ENCODE measurements around the gene EYA3.

The EYA3 gene

DNA sequence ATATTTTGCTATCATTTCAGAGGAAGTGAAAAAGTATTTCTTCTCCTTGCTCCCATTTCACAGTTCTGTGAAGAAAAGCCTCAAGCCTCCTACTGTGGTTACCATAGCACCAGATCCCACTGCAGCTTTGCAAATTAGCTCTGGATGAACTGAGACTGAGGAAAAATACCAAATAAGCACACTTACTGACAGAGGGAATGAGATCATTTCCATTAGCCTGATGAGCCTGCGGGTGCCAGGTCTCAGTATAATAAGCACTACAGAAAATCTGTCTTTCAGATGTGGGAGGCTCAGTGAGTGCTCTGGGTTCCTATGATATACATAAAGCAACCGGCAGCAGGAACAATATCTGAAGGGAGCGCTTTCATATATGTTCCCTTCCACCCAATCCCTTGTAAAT, 107.3 kb downstream of the EYA3 start:
- Histone ChIP-seq H2BK120ac (ENCODE audit: insufficient read depth, low read length, poor library complexity) (no peak overlapping the region), H3K27ac (ENCODE audit: low read depth, low read length) (no peak overlapping the region), H2BK5ac (ENCODE audit: low read depth, low read length, poor library complexity) (no peak overlapping the region), H3K9me3 (ENCODE audit: insufficient read depth, low read depth, low read length) (no peaks in the 10 kb centered on the region), H2AK5ac (ENCODE audit: low read length) (no peak overlapping the region), H4K12ac (ENCODE audit: low read depth, low read length) (no peak overlapping the region), H4K8ac (ENCODE audit: low read depth, low read length) (no peak overlapping the region), H3K23ac (ENCODE audit: low read length) (no peak overlapping the region), H3K4me3 (ENCODE audit: low read depth, low read length) (no peak overlapping the region), H3K36me3 (ENCODE audit: control insufficient read depth in 1 of 2, insufficient read depth in 2 of 2, low read length in 2 of 2) (peaks cover 2 to 6% of the 10 kb centered on the region in 2 experiments), H3K27me3 (ENCODE audit: insufficient read depth, low read length) (no peaks in the 10 kb centered on the region), H2AFZ (ENCODE audit: insufficient read depth, low read length, poor library complexity) (no peak overlapping the region), H3K18ac (ENCODE audit: low read length) (no peak overlapping the region), H3K79me2 (ENCODE audit: control insufficient read depth, insufficient read depth, low read length, poor library complexity) (no peaks in the 10 kb centered on the region), H3K4me2 (ENCODE audit: low read length) (no peak overlapping the region), H2BK12ac (ENCODE audit: low read length) (no peak overlapping the region), H3K4me1 (ENCODE audit: control insufficient read depth in 1 of 2, insufficient read depth in 2 of 2, low read length in 2 of 2) (no peaks in the 10 kb centered on the region), H3K9ac (ENCODE audit: low read length) (no peak overlapping the region), H4K91ac (ENCODE audit: low read depth, low read length) (no peak overlapping the region), H3K14ac (ENCODE audit: low read length) (no peak overlapping the region), H3K4ac (ENCODE audit: low read depth, low read length) (no peak overlapping the region), H3K79me1 (ENCODE audit: low read length) (no peaks in the 10 kb centered on the region)
- no CpG with 5 or more reads among the region's 3 CpGs for WGBS (ENCODE audit: extremely low coverage, insufficient coverage, insufficient read length)
- no peak for DNase-seq

DNA sequence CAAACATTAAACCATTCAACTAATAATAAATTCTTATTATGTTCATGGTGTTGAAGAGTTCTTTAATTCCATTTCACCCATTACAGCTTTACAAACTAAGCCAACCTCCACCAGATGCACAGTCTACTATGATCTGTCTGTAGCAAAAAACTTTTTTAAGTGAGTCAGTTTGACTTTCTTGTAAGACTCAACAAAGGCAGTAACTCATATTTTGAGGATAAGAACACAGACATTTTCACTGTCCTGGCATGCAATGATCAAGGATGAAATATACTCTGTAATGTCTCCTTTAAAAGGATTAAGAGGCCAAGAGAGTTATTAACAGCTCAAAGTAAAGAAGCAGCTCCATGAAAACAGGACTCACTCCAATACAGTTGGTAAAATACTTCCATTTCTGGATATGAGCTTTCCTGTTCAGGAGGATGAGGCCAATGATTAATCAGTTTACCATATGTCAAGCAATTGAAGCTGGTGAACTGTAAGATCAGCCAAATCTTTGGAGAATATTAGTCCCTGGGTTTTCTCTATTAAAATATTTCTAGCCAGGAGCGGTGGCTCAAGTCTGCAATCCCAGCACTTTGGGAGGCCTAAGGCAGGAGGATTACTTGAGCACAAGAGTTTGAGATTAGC, 108.1 kb downstream of the EYA3 start:
- no peak overlapping the region for H4K91ac ChIP-seq (ENCODE audit: low read depth, low read length)
- no peak overlapping the region for H3K9ac ChIP-seq (ENCODE audit: low read length)
- no peak overlapping the region for H3K14ac ChIP-seq (ENCODE audit: low read length)
- no peaks in the 10 kb centered on the region for H3K27me3 ChIP-seq (ENCODE audit: insufficient read depth, low read length)
- no peak overlapping the region for H2AK5ac ChIP-seq (ENCODE audit: low read length)
- H4K12ac ChIP-seq (ENCODE audit: low read depth, low read length), result no peak overlapping the region
- DNase-seq, result no peak
- H3K23ac ChIP-seq (ENCODE audit: low read length), result no peak overlapping the region
- no peak overlapping the region for H2AFZ ChIP-seq (ENCODE audit: insufficient read depth, low read length, poor library complexity)
- H3K4me1 ChIP-seq (ENCODE audit: control insufficient read depth in 1 of 2, insufficient read depth in 2 of 2, low read length in 2 of 2), result no peaks in the 10 kb centered on the region
- no peak overlapping the region for H3K4me2 ChIP-seq (ENCODE audit: low read length)
- no peak overlapping the region for H3K4ac ChIP-seq (ENCODE audit: low read depth, low read length)
- H2BK120ac ChIP-seq (ENCODE audit: insufficient read depth, low read length, poor library complexity), result no peak overlapping the region
- no peaks in the 10 kb centered on the region for H3K79me1 ChIP-seq (ENCODE audit: low read length)
- H3K36me3 ChIP-seq (ENCODE audit: control insufficient read depth in 1 of 2, insufficient read depth in 2 of 2, low read length in 2 of 2), result peaks cover 2 to 5% of the 10 kb centered on the region in 2 experiments
- no CpG with 5 or more reads among the region's 1 CpG for WGBS (ENCODE audit: extremely low coverage, insufficient coverage, insufficient read length)
- no peak overlapping the region for H3K18ac ChIP-seq (ENCODE audit: low read length)
- H4K8ac ChIP-seq (ENCODE audit: low read depth, low read length), result no peak overlapping the region
- no peak overlapping the region for H2BK5ac ChIP-seq (ENCODE audit: low read depth, low read length, poor library complexity)
- no peak overlapping the region for H3K27ac ChIP-seq (ENCODE audit: low read depth, low read length)
- no peak overlapping the region for H2BK12ac ChIP-seq (ENCODE audit: low read length)
- H3K9me3 ChIP-seq (ENCODE audit: insufficient read depth, low read depth, low read length), result no peaks in the 10 kb centered on the region
- H3K79me2 ChIP-seq (ENCODE audit: control insufficient read depth, insufficient read depth, low read length, poor library complexity), result no peaks in the 10 kb centered on the region
- H3K4me3 ChIP-seq (ENCODE audit: low read depth, low read length), result no peak overlapping the region

DNA sequence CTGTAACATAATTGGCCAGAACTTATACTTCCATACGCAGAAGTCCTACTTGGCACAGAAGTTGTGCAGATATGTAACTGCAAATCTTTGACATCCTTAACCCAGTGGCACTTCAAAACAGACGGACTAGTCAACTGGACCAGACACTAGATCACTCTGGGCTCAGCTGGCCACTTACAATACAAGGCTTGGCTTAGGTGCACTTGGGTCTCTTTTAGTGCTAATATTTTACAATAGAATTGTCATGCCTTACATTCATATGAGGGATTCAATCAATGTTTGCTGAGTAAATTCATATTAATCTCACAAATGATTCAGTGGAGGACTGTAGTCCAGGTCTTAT, 108.6 kb downstream of the EYA3 start:
- Histone ChIP-seq H3K4me2 (ENCODE audit: low read length) (no peak overlapping the region), H3K9me3 (ENCODE audit: insufficient read depth, low read depth, low read length) (no peaks in the 10 kb centered on the region), H3K9ac (ENCODE audit: low read length) (no peak overlapping the region), H4K12ac (ENCODE audit: low read depth, low read length) (no peak overlapping the region), H3K18ac (ENCODE audit: low read length) (no peak overlapping the region), H4K8ac (ENCODE audit: low read depth, low read length) (no peak overlapping the region), H2BK12ac (ENCODE audit: low read length) (no peak overlapping the region), H2BK120ac (ENCODE audit: insufficient read depth, low read length, poor library complexity) (no peak overlapping the region), H3K4me3 (ENCODE audit: low read depth, low read length) (no peak overlapping the region), H2AK5ac (ENCODE audit: low read length) (no peak overlapping the region), H2BK5ac (ENCODE audit: low read depth, low read length, poor library complexity) (no peak overlapping the region), H3K14ac (ENCODE audit: low read length) (no peak overlapping the region), H3K79me1 (ENCODE audit: low read length) (no peaks in the 10 kb centered on the region), H3K36me3 (ENCODE audit: control insufficient read depth in 1 of 2, insufficient read depth in 2 of 2, low read length in 2 of 2) (peaks cover 0 to 2% of the 10 kb centered on the region in 2 experiments), H3K4ac (ENCODE audit: low read depth, low read length) (no peak overlapping the region), H2AFZ (ENCODE audit: insufficient read depth, low read length, poor library complexity) (no peak overlapping the region), H4K91ac (ENCODE audit: low read depth, low read length) (no peak overlapping the region), H3K23ac (ENCODE audit: low read length) (no peak overlapping the region), H3K79me2 (ENCODE audit: control insufficient read depth, insufficient read depth, low read length, poor library complexity) (no peaks in the 10 kb centered on the region), H3K4me1 (ENCODE audit: control insufficient read depth in 1 of 2, insufficient read depth in 2 of 2, low read length in 2 of 2) (no peaks in the 10 kb centered on the region), H3K27ac (ENCODE audit: low read depth, low read length) (no peak overlapping the region), H3K27me3 (ENCODE audit: insufficient read depth, low read length) (no peaks in the 10 kb centered on the region)
- no CpG with 5 or more reads among the region's 2 CpGs for WGBS (ENCODE audit: extremely low coverage, insufficient coverage, insufficient read length)
- no peak for DNase-seq

DNA sequence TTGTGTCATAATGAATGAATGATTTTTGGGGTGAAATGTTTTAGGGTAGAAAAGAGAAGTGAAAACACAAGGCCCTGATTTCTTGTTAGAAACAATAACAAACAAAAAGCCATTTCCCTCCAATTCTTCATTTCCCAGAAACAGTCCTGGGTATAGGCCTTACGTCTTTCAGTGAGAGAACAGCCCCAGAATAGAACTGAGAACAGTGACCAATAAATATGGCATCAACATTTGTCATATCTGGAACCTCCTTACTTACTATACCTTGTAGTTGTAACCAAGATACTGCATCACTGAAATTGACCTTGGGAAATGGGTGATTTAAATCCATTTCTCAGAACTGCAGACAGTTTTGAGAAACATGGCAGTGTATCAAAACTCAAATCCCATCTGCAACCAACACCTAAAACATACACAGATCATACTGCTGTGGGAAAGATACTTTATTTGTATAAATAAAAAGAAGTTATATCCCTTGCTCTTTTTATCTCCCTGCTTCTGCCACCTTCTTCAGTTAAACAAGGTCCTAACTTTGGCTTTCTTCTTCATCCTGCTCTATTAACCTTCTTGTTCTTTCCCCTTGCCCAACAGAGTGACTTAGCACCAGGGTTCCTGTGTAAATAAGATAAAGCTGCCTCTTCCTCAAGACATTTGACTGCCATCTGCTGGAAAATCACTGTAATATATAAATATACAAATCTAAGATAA, 109.1 kb downstream of the EYA3 start:
- H2BK5ac ChIP-seq (ENCODE audit: low read depth, low read length, poor library complexity), result no peak overlapping the region
- no peak overlapping the region for H4K12ac ChIP-seq (ENCODE audit: low read depth, low read length)
- H3K4ac ChIP-seq (ENCODE audit: low read depth, low read length), result no peak overlapping the region
- H3K4me3 ChIP-seq (ENCODE audit: low read depth, low read length), result no peak overlapping the region
- H3K79me1 ChIP-seq (ENCODE audit: low read length), result no peaks in the 10 kb centered on the region
- H2AK5ac ChIP-seq (ENCODE audit: low read length), result no peak overlapping the region
- H3K14ac ChIP-seq (ENCODE audit: low read length), result no peak overlapping the region
- no peak overlapping the region for H3K18ac ChIP-seq (ENCODE audit: low read length)
- no peaks in the 10 kb centered on the region for H3K79me2 ChIP-seq (ENCODE audit: control insufficient read depth, insufficient read depth, low read length, poor library complexity)
- WGBS (ENCODE audit: extremely low coverage, insufficient coverage, insufficient read length), result no CpG with 5 or more reads among the region's 1 CpG
- H3K9ac ChIP-seq (ENCODE audit: low read length), result no peak overlapping the region
- H2BK120ac ChIP-seq (ENCODE audit: insufficient read depth, low read length, poor library complexity), result no peak overlapping the region
- H3K36me3 ChIP-seq (ENCODE audit: control insufficient read depth in 1 of 2, insufficient read depth in 2 of 2, low read length in 2 of 2), result peaks cover 0 to 2% of the 10 kb centered on the region in 2 experiments
- no peaks in the 10 kb centered on the region for H3K9me3 ChIP-seq (ENCODE audit: insufficient read depth, low read depth, low read length)
- no peak overlapping the region for H3K23ac ChIP-seq (ENCODE audit: low read length)
- no peak overlapping the region for H4K91ac ChIP-seq (ENCODE audit: low read depth, low read length)
- DNase-seq, result peak in 1 of 2 donors; percentile 71
- H3K27me3 ChIP-seq (ENCODE audit: insufficient read depth, low read length), result no peaks in the 10 kb centered on the region
- no peak overlapping the region for H4K8ac ChIP-seq (ENCODE audit: low read depth, low read length)
- H3K27ac ChIP-seq (ENCODE audit: low read depth, low read length), result no peak overlapping the region
- H3K4me1 ChIP-seq (ENCODE audit: control insufficient read depth in 1 of 2, insufficient read depth in 2 of 2, low read length in 2 of 2), result no peaks in the 10 kb centered on the region
- H3K4me2 ChIP-seq (ENCODE audit: low read length), result no peak overlapping the region
- H2AFZ ChIP-seq (ENCODE audit: insufficient read depth, low read length, poor library complexity), result no peak overlapping the region
- no peak overlapping the region for H2BK12ac ChIP-seq (ENCODE audit: low read length)

Measured in trophoblast cell (in vitro differentiated cells and primary cell).